Ramos (cell line): Measurements from ENCODE around the gene CD58.
"Not testable (repeated sequence)": the region's sequence is repeated elsewhere in the genome, so short reads cannot be mapped to it uniquely, and the experiment has no call there.

ENCODE experiments used
- in situ Hi-C: fragments of 300-500 bp; cut with MboI; formaldehyde crosslinking; loops from one replicate; pipeline ENCODE4 v1.14.3; 2022; ENCODE audit warnings: low sequenced_read_pairs; ENCODE audit not compliant: unreplicated experiment

CD58 gene

GRCh38 chr1:116593977-116594376 is 23.2 kb upstream of the CD58 start:
- in situ Hi-C loops: not testable (repeated sequence)

GRCh38 chr1:116593401-116593800 is 22.6 kb upstream of the CD58 start:
- in situ Hi-C loops: not testable (repeated sequence)

- in situ Hi-C loops: not testable (repeated sequence)
These were observed 21.3 kb upstream of the CD58 start for GRCh38 chr1:116591951-116592605.

GRCh38 chr1:116591006-116591950 is 20.5 kb upstream of the CD58 start:
- in situ Hi-C loops: not testable (repeated sequence)

- in situ Hi-C loops: not testable (repeated sequence)
These were observed 19.7 kb upstream of the CD58 start for GRCh38 chr1:116590359-116591005.

GRCh38 chr1:116589101-116589735 is 18.4 kb upstream of the CD58 start:
- in situ Hi-C loops: loop anchor here (10.0 kb wide), 1 partner anchor 466 kb away; no protein-coding TSS in a partner anchor

GRCh38 chr1:116587501-116588227 is 16.8 kb upstream of the CD58 start:
- in situ Hi-C loops: loop anchor here (10.0 kb wide), 1 partner anchor 467 kb away; no protein-coding TSS in a partner anchor

- in situ Hi-C loops: loop anchor here (10.0 kb wide), 1 partner anchor 468 kb away; no protein-coding TSS in a partner anchor
These were observed 15.9 kb upstream of the CD58 start for GRCh38 chr1:116586741-116587143.

GRCh38 chr1:116585886-116586285 is 15.1 kb upstream of the CD58 start:
- in situ Hi-C loops: loop anchor here (10.0 kb wide), 1 partner anchor 469 kb away; no protein-coding TSS in a partner anchor

GRCh38 chr1:116581323-116581885 is 10.6 kb upstream of the CD58 start:
- in situ Hi-C loops: loop anchor here (10.0 kb wide), 1 partner anchor 473 kb away; no protein-coding TSS in a partner anchor

- in situ Hi-C loops: loop anchor here (10.0 kb wide), 1 partner anchor 474 kb away; no protein-coding TSS in a partner anchor
These were observed 9.9 kb upstream of the CD58 start for GRCh38 chr1:116580446-116581322.

GRCh38 chr1:116579259-116579875 is 8.5 kb upstream of the CD58 start:
- in situ Hi-C loops: no loop called here

GRCh38 chr1:116578581-116578980 is 7.8 kb upstream of the CD58 start:
- in situ Hi-C loops: no loop called here

GRCh38 chr1:116577759-116578314 is 7.0 kb upstream of the CD58 start:
- in situ Hi-C loops: no loop called here

GRCh38 chr1:116574581-116575291 is 3.9 kb upstream of the CD58 start:
- in situ Hi-C loops: no loop called here

- in situ Hi-C loops: no loop called here
These were observed 2.7 kb upstream of the CD58 start for GRCh38 chr1:116573431-116574095.
